DND-41 (cell line): Measurements from ENCODE around the gene VTCN1.

Experiments
- ATAC-seq: fragments of 200-7000 bp; cut with Tn5 transposase; 3 replicates; pipeline ENCODE4 v1.9.1; 2021; ENCODE audit warnings: low read depth; ENCODE audit not compliant: insufficient read depth
- DNase-seq: peaks from one replicate; pipeline ENCODE4 v3.0.0-alpha.2; 2020
- H2AFZ ChIP-seq: 2 replicates; pipeline ENCODE4 v1.6.0; 2012; ENCODE audit warnings: low read depth, low read length
- H3K27ac ChIP-seq: 2 replicates; pipeline ENCODE4 v1.5.1; 2012; ENCODE audit warnings: low read length, inconsistent platforms
- H3K27me3 ChIP-seq: fragments of 200-600 bp; sonication (generic); 2 replicates; pipeline ENCODE4 v1.6.0; 2012; ENCODE audit warnings: low read length, mild to moderate bottlenecking, inconsistent platforms; ENCODE audit not compliant: insufficient read depth, poor library complexity
- H3K36me3 ChIP-seq: 2 replicates; pipeline ENCODE4 v1.5.1; 2012; ENCODE audit warnings: low read length, inconsistent platforms; ENCODE audit not compliant: insufficient read depth
- H3K4me1 ChIP-seq: 2 replicates; pipeline ENCODE4 v1.5.1; 2012; ENCODE audit warnings: mild to moderate bottlenecking, low read length; ENCODE audit not compliant: insufficient read depth
- H3K4me2 ChIP-seq: 2 replicates; pipeline ENCODE4 v1.6.0; 2012; ENCODE audit warnings: mild to moderate bottlenecking, moderate library complexity, low read length, inconsistent platforms; ENCODE audit not compliant: insufficient read depth
- H3K4me3 ChIP-seq, 2 experiments: fragments of 200-600 bp in 1 of 2; shearing (Covaris generic) in 1 of 2; 2 replicates each; pipeline ENCODE4 v1.5.1; 2012 to 2016; ENCODE audit warnings: inconsistent platforms in 2 of 2, low read length in 2 of 2, mild to moderate bottlenecking in 2 of 2, low read depth in 1 of 2, moderate library complexity in 1 of 2
- H3K79me2 ChIP-seq: 2 replicates; pipeline ENCODE4 v1.6.0; 2012; ENCODE audit warnings: low read length, inconsistent platforms; ENCODE audit not compliant: insufficient read depth
- H3K9ac ChIP-seq: 2 replicates; pipeline ENCODE4 v1.6.0; 2012; ENCODE audit warnings: low read depth, mild to moderate bottlenecking, inconsistent platforms, low read length, moderate library complexity
- H3K9me3 ChIP-seq: 2 replicates; pipeline ENCODE4 v1.5.1; 2012; ENCODE audit warnings: low read length, moderate library complexity, mild to moderate bottlenecking, inconsistent platforms; ENCODE audit not compliant: insufficient read depth, severe bottlenecking
- H4K20me1 ChIP-seq: 2 replicates; pipeline ENCODE4 v1.6.0; 2012; ENCODE audit warnings: low read length; ENCODE audit not compliant: insufficient read depth
- CTCF ChIP-seq: IDR thresholded peaks from 2 replicates; pipeline ENCODE4 v1.5.1; 2012; ENCODE audit warnings: borderline replicate concordance, low read length, moderate library complexity, mild to moderate bottlenecking; ENCODE audit not compliant: poor library complexity, severe bottlenecking; ENCODE audit errors: extremely low read depth
- EZH2 ChIP-seq: IDR thresholded peaks from 3 replicates; pipeline ENCODE4 v1.6.1; 2012; ENCODE audit warnings: borderline replicate concordance, low read depth, mild to moderate bottlenecking, moderate library complexity, low read length, inconsistent platforms; ENCODE audit not compliant: severe bottlenecking

Gene VTCN1

DNA sequence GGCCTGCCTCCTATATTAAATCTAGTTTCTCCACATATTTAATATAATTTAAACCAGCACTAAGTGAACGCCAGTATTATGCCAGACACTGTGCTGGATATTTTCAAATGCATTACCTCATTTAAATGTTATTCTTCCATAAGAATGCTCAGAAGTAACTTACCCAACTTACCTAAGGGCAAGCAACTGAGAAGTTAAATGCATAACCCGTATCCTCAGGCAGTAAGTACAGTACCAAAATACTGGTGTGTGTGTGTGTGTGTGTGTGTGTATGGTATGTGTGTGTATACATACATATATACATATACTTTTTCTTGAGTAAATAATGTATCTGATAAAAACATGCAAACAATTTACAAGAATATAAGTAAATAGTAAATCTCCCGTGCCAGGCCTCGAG, 80.2 kb downstream of the VTCN1 start:
- H3K79me2 ChIP-seq: no peaks in the 10 kb centered on the region
- DNase-seq (no peak), ATAC-seq (no peak)
- H3K27me3 ChIP-seq: peaks cover 3% of the 10 kb centered on the region
- no peak overlapping the region for H3K9ac ChIP-seq
- H3K36me3 ChIP-seq: no peaks in the 10 kb centered on the region
- no peaks in the 10 kb centered on the region for H3K4me1 ChIP-seq
- H4K20me1 ChIP-seq: no peaks in the 10 kb centered on the region
- H3K9me3 ChIP-seq: no peaks in the 10 kb centered on the region
- H3K4me3 ChIP-seq: no peak overlapping the region
- H3K27ac ChIP-seq: no peak overlapping the region
- H2AFZ ChIP-seq: no peak overlapping the region
- no peak overlapping the region for H3K4me2 ChIP-seq
- TF ChIP-seq EZH2 (no peak), CTCF (no peak)

DNA sequence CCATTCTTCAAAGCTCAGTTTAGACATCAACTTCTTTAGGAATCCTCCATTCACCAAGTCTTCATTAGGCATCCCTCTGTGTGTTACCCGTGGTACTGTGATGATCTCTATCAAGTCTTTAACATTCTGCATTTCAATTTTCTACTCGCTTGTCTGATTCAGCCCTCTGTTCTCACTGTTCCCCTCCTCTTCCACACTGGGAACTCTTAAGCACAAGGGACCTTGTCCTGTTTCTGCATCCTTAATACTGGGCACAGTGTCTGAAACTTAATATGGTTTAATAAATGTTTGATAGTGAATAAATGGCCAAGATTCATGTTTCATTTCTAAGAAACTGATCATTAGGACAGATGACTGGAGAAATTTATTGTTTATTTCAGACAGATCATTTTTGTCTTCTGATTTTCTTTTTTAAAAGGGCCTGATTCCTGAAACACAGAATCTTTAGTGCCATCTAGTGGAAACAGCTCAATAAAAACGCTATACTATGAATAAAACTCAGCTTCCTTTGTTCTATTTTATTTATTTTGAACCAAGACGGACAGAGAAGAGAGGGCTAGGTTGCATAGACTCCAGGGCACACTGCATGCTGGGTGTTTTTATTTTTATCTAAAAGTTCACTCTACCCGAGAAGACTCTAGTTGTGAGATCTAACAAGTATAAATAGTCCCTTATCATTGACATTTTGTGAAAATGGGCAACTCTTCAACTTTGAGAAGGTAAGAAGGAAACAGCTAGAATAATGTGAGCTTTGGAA, 82.2 kb downstream of the VTCN1 start:
- Histone ChIP-seq H3K27ac (no peak overlapping the region), H3K4me2 (no peak overlapping the region), H3K4me3 (no peak overlapping the region), H3K4me1 (no peaks in the 10 kb centered on the region), H2AFZ (no peak overlapping the region), H4K20me1 (no peaks in the 10 kb centered on the region), H3K79me2 (no peaks in the 10 kb centered on the region), H3K9me3 (no peaks in the 10 kb centered on the region), H3K27me3 (peaks cover 8% of the 10 kb centered on the region), H3K36me3 (no peaks in the 10 kb centered on the region), H3K9ac (no peak overlapping the region)
- DNase-seq: no peak
- TF ChIP-seq EZH2 (no peak), CTCF (peak; percentile 68)
- ATAC-seq: peak; percentile 66; the same call in 1 of the 3 replicates

DNA sequence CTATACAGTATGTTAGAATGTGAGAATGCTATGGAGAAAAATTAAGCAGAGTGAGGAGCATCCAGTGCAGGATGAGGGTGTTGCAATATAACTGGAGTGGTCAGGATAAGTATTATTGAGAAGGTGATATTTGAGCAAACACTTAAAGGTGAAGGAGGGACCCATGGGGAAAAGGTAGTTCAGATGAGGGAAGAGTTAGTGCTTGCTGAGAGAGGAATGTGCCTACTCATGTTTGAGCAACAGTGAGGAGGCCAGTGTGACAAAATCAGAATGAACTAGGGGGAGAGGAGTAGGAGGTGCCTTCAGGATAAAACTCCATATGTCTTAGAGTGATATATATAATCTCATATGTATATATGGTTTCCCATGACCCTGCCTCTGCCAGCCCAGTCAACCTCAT, 82.9 kb downstream of the VTCN1 start:
- DNase-seq (no peak), ATAC-seq (no peak)
- Histone ChIP-seq H3K27ac (no peak overlapping the region), H3K4me1 (no peaks in the 10 kb centered on the region), H3K9me3 (no peaks in the 10 kb centered on the region), H3K36me3 (no peaks in the 10 kb centered on the region), H4K20me1 (no peaks in the 10 kb centered on the region), H3K27me3 (peaks cover 8% of the 10 kb centered on the region), H3K4me2 (no peak overlapping the region), H3K9ac (no peak overlapping the region), H2AFZ (no peak overlapping the region), H3K79me2 (no peaks in the 10 kb centered on the region), H3K4me3 (no peak overlapping the region)
- no peak for TF ChIP-seq CTCF
- TF ChIP-seq EZH2: no peak

- no peak overlapping the region for H2AFZ ChIP-seq
- no peaks in the 10 kb centered on the region for H3K4me1 ChIP-seq
- no peak for ATAC-seq
- no peak for DNase-seq
- peaks cover 3% of the 10 kb centered on the region; the same call in 1 of the 2 replicates for H4K20me1 ChIP-seq
- H3K27ac ChIP-seq: no peak overlapping the region
- peaks cover 38% of the 10 kb centered on the region for H3K27me3 ChIP-seq
- H3K4me3 ChIP-seq: no peak overlapping the region
- no peaks in the 10 kb centered on the region for H3K36me3 ChIP-seq
- no peak overlapping the region for H3K4me2 ChIP-seq
- no peaks in the 10 kb centered on the region for H3K79me2 ChIP-seq
- H3K9me3 ChIP-seq: no peaks in the 10 kb centered on the region
- H3K9ac ChIP-seq: no peak overlapping the region
- no peak for TF ChIP-seq CTCF
- TF ChIP-seq EZH2: no peak
Observed at GRCh38 chr1:117124661-117125060, 86.1 kb downstream of the VTCN1 start.
